AML-193 (cell line): ENCODE results near the gene ZCWPW1.
A peak's percentile ranks its signal among the peaks of the same experiment; 100 is the strongest.
"Not testable (repeated sequence)": the region's sequence is repeated elsewhere in the genome, so short reads cannot be mapped to it uniquely, and the experiment has no call there.

Experiments used
- DNase-seq, 2 experiments: peaks; one replicate each; lab custom pipeline; 2025; lab: John Stamatoyannopoulos, UW

ZCWPW1 gene

DNA sequence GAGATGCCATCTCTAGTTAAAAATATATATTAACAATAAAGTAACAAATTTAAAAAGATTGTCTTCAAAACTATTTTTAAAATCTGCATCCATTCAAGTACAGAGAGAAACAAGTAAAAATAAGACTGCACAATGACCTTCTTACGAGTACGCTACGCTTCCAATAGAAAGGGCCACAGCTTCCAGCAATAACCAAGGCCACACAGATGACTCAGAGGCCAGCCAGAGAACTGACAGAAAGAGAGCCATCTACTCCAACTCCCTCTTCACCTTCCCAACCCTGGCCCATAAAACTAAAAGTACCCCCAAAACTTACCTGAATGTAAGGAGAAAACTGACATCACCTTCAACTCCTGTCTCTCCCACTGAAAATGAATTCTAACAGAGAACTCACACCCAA, 28.5 kb downstream of the ZCWPW1 start:
- no peak for DNase-seq

- no peak for DNase-seq
These were observed 30.3 kb downstream of the ZCWPW1 start for GRCh38 chr7:100398239-100398638.

DNA sequence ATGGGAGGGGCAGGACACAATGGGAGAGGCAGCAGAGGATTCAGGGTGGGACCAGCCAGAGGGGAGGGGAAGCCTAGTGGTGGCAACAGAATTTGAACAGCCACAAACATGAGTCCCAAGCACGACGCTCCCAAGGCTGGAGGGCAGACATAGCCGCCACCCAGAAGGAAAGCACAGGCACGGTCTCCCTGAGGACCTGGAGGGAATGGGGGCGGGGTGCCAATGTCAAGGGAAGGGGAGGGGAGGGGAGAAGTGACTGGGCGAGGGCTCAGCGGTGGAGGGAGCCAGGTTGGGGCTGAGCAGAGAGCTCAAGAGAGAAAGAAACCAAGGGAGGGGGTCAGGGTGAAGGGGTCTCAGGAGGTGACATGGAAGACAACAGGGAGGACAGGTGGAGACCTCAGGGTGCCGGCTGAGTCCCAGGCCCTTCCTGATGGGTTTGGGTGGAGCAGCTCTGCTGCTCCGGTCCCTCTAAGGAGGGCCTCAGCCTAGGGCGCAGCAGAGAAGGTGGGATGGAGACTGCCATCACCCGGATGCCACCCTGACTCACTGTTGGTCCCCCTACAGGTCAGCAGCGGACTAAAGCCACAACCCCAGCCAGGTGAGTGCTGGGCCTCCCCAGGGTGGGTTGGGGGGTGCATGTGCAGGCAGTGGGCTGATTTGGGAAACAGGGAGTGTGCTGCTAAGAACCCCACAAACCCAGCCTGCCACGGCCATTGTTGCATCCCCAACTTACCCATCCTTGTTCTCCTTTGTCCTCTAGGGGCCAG, 31.0 kb downstream of the ZCWPW1 start:
- DNase-seq: no peak

DNA sequence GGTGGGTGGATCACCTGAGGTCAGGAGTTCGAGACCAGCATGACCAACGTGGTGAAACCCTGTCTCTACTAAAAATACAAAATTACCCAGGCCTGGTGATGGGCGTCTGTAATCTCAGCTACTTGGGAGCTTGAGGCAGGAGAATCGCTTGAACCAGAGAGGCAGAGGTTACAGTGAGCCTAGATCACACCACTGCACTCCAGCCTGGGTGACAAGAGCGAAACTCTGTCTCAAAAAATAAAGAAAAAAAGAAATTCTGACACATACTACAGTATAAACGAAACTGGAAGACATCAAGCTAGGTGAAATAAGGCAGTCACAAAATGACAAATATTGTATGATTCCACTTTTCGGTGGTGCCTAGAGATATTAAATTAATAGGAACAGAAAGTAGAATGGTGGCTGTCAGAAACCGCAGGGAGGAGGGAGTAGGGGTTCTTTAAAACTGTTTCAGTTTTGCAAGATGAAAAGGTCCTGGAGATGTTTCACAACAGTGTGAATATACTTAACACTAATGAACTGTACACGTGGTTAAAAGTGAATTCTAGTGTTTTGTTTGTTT, 32.0 kb downstream of the ZCWPW1 start:
- peak; percentile 85 to 93 for DNase-seq

DNA sequence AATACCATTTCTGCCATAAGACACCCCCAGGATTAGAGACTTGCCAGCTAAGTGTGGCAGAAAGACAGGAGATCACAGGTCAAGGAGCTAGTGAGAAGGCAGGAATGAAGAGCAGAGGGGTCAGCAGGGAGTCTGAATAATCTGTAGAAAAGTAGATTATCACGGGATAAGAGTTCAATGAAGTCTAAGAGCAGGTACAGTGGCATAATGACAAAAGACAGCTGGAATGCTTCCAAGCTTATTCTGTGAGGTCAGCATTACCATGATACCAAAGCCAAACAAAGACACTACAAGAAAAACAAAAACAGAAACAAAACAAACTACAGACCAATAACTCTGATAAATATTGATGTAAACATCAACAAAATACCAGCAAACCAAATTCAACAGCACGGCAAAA, 34.4 kb downstream of the ZCWPW1 start:
- no peak for DNase-seq

DNA sequence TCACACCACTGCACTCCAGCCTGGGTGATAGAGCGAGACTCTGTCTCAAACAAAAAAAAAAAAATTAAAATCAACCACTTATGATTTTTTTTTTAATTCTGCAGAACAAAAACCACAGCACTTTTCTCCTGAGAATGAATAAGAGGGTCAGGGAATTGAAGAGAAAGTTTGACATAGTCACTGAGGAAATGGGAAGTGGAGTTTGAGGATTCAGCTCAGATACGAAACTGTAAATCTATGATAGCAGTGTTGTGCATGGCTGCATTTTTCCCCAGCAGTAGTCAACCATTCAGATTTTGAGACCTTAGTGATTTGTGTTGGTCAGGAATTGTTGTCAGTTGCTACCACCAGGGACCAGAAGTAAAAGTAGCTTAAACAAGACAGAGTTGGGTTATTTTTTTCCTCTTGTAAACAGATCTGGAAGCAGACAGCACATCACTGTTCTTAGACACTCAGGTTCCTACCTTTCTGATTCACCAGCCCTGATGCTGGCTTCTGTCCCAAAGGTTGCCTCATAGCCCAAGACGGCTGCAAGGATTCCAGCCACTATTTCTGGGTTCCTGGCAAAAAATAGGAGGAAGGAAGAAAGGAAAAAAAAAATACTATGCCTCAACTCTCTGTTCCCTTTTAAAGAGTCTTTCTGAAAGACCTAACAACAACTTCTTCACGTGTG, 35.1 kb downstream of the ZCWPW1 start:
- DNase-seq: no peak

GRCh38 chr7:100390286-100391009, 38.1 kb downstream of the ZCWPW1 start:
- no peak for DNase-seq

DNA sequence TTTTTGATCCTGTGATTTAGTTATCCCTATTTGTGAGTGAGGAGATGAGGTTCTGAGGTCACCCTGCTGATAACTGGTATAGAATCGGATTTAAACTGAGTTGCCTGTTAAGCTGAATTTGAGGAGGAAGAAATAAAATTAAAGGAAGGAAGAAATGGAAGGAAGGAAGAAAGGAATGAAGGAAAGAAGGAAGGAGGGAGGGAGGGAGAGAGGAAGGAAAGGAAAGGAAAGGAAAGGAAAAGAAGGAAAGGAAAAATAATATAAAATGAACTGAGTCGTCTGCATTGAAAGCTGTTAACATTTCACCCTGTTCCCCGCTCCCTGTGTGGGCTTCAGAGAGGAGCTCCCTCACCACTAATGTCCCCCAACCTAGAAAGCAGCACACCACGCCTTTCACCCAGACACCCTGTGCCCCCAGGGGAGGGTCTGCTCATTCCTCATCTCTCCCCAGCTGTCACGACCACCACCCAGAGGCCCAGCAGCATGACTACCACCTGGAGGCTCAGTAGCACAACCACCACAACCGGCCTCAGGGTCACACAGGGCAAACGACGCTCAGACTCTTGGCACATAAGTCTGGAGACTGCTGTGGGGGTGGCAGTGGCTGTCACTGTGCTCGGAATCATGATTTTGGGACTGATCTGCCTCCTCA, 38.9 kb downstream of the ZCWPW1 start:
- no peak for DNase-seq

- DNase-seq: no peak
These were observed 40.8 kb downstream of the ZCWPW1 start for GRCh38 chr7:100387695-100388094.

GRCh38 chr7:100386940-100387339, 41.6 kb downstream of the ZCWPW1 start:
- DNase-seq: no peak

DNA sequence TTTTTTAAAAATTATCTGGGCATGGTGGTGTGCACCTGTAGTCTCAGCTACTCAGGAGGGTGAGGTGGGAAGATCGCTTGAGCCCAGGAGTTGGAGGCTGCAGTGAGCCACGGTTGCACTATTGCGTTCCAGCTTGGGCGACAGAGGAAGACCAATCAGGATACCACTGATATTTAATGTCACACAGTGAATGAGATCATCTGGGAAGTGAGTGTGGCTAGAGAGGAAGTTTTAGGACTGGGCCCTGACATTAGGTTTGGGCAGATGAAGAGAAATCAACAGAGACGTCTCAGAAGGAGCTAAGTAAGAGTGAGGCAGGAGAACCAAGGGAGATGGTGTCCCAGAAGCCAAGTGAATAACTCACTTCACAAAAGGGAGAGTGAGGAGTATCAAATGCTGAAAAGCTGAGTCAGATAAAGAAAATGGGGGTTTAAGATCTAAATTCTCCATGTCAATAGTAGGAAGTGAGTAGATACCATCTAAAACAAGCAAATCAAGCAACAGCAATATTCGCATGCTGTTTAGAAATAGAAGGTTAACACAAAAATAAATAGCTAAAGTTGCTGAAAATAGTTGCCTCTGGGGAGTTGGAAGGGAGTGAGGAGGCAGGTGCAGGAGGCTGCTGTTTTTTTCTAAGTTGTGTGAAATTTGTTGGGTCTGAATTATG, 43.7 kb downstream of the ZCWPW1 start:
- no peak for DNase-seq

GRCh38 chr7:100382234-100382853, 46.2 kb downstream of the ZCWPW1 start:
- not testable (repeated sequence) for DNase-seq

- DNase-seq: not testable (repeated sequence)
These were observed 46.8 kb downstream of the ZCWPW1 start for GRCh38 chr7:100381531-100382233.

GRCh38 chr7:100380196-100380595, 48.3 kb downstream of the ZCWPW1 start:
- DNase-seq: no peak

DNA sequence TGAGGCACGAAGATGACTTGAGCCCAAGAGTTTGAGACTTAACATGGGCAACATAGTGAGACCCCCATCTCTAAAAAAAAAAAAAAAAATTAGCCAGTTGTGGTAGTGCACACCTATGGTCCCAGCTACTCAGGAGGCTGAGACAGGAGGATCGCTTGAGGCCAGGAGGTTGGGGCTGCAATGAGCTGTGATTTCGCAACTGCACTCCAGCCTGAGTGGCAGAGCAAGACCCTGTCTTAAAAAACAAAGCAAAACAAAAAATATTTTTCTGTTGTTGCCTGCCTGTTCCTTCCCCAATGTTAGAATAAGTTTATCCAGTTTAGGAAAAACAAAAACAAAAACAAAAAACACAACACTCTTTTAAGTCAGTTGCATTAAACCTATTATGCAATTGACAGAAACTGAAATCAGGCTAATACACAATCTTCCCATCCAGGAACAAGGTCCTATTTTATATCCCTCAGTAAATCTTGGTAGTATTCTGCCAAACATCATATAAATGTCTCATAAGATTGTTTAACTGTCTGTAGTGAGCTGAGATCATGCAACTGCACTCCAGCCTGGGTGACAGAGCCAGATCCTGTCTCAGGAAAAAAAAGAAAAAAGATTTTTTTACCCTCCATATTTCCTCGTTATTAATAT, 50.3 kb downstream of the ZCWPW1 start:
- DNase-seq: no peak

DNA sequence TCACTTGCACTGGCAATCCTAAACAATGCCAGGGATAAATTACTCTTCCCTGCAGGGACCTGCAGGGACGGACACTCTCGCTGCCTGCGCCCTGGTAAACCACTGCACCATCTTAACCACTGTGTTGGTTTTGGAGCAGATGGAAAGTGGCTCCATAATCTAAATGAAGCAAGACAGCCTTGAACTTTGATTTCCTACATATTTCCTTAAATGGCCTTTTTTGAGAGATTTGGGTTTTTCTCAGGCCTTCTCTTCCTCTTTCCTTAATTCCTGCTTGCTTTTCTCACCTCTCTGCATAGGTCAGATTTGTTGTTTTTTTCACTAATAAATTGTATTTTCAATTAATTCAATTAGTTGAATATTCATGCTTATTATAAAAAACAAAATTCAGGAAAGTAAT, 52.4 kb downstream of the ZCWPW1 start:
- DNase-seq: no peak

DNA sequence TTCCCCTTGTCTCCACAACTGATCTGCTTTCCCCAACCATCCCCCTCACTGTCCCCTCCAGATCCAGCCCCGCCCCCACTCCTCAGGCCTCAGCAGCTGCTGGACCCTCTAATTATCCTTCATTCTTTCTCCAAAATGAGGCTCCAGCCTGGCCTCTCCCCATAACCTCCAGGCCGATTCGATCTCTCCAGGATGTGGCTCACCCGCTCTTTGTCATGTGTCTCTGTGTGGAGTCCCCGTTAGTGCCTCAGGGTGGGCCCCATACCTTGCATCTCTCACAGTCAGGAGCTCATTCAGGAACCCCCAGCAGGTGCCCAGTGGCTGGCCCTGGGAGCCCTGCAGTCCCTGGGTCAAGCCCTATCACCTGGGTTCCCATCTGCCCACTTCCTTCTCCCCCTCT, 53.9 kb downstream of the ZCWPW1 start:
- DNase-seq: no peak

DNA sequence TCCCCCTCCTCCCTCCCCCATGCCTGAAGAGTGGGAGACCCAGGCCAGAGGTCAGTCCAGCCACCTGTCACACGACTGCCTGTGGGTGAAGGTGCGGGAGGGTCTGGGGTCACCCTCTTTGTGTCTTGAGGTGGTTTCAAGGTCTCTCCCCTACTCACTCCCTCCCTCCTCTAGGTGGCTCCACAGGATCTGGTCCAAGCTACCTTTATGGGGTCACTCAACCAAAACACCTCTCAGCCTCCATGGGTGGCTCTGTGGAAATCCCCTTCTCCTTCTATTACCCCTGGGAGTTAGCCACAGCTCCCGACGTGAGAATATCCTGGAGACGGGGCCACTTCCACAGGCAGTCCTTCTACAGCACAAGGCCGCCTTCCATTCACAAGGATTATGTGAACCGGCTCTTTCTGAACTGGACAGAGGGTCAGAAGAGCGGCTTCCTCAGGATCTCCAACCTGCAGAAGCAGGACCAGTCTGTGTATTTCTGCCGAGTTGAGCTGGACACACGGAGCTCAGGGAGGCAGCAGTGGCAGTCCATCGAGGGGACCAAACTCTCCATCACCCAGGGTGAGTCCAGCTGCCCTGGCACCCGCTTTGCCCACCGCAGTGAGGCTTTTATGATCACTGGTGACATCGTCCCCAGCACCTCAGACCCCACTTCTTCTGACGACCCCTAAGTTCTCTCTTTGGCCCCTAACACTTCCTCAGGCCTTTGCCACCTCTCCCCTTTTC, 54.5 kb downstream of the ZCWPW1 start:
- DNase-seq: not testable (repeated sequence)

GRCh38 chr7:100373261-100373831, 55.2 kb downstream of the ZCWPW1 start, which contains the start of gene PILRA:
Gene PILRA, plus strand, starts transcription at chr7:100373487. Its CDS starts 170 bp downstream, at chr7:100373657.
- DNase-seq: peak; percentile 61 to 69
